DMS79 treated with DMSO at 0.1 percent for 48 hours (cell line): Measurements from ENCODE around the gene SRGN.
"Not testable (repeated sequence)": the region's sequence is repeated elsewhere in the genome, so short reads cannot be mapped to it uniquely, and the experiment has no call there.

ENCODE experiments used
- DNase-seq: peaks from one replicate; lab custom pipeline; 2025; lab: John Stamatoyannopoulos, UW

The SRGN gene, protein sequence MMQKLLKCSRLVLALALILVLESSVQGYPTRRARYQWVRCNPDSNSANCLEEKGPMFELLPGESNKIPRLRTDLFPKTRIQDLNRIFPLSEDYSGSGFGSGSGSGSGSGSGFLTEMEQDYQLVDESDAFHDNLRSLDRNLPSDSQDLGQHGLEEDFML

DNA sequence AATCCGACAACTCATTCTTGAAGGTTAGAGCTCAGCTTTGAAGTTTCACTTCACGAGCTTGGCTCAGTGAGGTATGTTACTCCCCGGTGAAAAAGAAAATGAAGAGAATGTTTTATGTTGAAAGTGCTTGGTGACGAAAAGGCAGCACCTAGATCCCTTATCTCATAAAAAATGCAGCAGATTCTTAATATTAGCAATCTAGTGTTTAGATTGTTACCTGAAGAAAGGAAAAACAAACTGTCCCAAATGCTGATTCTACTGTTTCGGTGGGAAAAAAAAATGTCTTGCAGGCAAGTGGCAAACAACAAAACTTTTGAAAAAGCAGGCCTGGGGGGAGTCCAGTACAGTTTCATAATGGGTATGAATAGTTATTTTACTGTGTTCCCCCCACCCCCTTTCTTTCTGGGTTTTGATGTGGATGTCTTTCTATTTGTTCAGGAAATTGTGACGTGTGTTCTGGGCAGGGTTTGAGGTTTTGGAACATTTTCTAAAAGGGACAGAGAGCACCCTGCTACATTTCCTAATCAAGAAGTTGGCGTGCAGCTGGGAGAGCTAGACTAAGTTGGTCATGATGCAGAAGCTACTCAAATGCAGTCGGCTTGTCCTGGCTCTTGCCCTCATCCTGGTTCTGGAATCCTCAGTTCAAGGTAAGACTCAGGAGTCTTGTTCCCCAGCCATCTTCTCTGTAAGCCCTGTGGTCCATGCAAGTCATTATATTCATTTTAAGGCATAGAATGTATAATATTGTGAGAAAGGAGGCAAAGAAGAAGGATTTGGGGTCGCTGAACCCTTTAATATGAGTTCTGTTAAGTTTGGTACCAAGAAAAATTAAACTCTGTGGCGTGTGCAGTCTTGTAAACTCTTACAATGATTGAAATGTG lies at the start of gene SRGN:
SRGN (plus strand) TSS at position 514 of the 881 bp plus-strand sequence; CDS start at position 569, 55 bp downstream.
- no peak for DNase-seq

DNA sequence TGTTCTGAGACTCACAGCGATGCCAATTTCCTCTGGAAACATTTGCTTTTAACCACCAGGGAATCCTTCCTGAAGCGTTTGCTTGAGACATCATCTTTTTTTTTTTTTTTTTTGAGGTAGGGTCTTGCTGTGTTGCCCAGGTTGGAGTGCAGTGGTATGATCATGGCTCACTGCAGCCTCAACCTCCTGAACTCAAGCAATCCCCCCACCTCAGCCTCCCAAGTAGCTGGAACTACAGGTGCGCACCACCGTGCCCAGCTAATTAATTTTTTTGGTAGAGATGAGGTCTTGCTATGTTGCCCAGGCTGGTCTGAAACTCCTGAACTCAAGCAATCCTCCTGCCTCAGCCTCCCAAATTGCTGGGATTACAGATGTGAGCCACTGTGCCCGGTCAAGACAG lies 47.0 kb upstream of the SRGN start:
- DNase-seq, result not testable (repeated sequence)

DNA sequence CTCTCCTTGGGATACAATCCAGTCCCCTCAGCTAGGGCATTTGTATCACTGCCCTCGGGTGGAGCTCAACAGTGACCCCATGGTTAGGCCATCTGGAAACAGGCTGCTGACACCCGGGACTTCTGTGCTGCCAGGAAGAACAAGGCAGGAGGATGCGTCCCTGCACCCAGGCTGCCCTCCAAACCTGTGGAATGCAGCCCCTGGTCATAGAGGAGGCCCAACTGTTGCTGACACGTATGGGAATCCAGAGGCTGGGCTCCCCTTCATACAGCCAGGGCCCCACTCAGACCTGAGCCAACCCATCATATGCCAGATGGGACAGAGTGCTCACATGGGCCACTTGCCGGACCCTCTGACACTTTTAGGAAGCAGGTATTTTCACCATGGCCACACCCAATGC lies 45.5 kb upstream of the SRGN start:
- DNase-seq, result no peak

DNA sequence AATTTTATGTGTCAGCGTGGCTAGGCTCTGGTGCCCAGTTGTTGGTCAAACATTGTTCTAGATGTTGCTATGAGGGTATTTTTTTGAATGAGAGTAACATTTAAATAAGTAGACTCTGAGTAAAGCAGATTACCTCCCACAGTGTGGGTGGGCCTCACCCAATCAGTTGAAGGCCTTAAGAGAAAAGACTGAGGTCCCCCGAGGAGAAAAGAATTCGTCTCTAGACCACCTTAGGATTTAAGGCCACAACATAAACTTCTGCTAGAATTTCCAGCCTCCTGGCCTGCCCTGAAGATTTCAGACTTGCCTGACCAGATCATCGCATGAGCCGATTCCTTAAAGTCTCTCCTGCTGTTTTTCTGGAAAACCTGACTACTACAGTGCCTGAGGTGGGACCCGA lies 45.1 kb upstream of the SRGN start:
- DNase-seq, result no peak

DNA sequence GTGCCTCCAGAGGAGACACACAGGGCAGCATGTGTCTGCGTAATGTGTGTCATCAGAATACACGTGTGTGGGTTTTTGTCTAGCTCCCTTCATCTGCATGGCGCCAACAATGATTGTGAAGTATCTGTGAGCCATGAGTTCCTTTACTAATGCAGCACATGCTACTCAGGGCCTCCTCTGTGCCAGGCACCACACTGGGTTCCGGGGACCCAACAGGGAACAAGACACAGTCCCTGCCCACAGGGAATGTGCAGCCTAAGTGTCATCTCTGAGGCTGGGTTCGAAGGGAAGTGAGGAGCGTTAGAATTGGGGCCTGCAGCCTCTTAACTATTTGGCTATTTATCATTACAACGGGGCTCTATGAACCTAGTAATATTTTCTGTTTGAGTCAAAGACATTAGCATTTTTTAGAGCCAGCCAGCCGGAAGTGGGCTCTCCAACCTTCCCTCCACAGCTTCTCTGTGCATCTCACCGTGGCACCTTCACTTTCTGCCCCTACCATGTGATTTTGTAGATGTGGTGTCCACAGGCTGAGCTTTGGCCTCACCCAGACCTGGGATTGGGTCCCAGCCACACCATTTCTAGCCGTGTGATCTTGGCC lies 43.9 kb upstream of the SRGN start:
- DNase-seq, result no peak

DNA sequence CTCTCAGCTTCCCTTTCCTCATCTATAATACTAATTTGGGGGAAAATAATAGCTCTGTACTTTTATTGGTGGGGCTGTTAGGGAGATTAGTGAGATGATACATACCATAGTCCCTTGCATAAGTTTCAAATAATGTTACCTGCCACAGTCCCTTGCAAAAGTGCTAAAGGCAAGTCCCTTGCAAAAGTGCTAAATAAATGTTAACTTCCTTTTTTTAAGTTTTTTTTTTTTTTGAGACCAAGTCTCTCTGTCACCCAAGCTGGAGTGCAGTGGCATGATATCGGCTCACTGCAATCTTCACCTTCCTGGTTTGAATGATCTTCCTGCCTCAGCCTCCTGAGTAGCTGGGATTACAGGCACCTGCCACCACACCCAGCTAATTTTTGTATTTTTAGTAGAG lies 43.4 kb upstream of the SRGN start:
- no peak for DNase-seq

DNA sequence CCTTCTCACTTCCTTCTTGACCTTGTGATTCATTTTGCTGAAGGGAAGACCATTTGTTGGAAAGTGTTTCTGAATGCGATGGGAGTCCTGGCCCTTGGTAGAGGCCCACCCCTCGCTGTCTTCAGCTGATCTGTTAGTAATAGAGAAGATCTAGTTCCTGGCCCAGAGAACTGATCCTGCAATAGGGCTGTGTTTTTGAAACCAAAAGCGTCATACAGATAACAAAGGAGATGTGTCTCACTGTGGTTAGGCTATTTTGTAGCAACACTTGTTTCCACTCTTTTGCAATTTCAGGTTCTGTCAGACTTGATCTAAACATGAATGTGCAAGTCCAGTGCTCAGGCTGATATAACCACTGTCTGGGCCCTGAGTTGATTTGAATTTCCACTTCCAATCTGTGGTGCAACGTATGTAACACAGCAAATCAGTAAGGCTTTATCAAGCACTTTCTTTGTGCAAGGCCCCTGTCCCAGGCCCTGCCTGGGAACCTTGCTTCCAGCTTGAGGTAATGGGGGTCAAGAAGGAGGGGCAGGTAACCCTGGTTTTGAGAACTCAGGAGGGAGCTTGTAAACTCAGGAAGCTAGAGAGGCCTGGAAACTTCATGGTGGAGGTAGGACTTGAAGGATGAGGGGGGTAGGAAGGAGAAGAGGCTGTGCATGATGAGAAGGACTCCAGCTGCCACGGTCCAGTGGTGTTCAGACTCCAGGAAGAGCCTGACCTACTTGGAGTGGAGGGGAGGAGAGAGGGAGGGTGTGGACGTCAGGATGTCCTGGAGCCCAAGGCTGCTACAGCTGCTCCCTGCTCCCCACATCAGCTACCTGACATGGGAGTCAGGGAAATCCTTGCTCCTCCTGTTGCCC lies 42.2 kb upstream of the SRGN start:
- peak; percentile 10 for DNase-seq

DNA sequence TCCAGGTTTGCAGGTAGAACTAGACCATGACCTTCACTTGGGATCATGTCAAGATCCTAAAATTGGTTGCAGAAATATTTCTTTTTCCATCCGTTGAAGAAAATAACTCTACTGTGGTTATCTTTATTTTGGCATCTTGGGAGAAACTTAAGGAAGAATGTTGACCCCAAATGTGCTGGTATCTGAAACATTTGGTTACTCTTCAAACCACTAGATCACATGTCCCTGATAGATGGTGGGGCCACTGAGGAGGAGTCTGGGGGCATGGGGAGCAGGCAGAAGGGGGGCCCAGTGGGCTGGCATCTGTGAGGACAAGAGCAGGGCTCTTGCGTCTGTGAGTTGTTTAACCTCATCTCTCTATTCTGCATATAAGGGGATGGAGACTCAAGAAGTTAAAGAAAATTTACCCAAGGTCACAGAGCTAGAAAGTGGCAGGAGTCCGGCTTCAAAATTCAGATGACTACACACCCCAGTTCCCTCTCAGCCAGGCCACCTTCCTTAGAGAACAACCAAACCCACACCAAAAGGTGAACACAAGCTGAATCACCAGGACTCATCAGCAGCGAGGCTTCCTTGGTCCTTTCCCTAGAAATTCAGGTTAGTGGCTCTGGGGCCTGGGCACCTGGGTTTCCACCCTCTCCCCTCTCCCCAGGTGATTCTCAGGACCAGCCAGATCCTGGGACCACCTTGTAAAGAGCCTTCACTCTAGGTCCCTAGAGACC lies 40.6 kb upstream of the SRGN start:
- no peak for DNase-seq

DNA sequence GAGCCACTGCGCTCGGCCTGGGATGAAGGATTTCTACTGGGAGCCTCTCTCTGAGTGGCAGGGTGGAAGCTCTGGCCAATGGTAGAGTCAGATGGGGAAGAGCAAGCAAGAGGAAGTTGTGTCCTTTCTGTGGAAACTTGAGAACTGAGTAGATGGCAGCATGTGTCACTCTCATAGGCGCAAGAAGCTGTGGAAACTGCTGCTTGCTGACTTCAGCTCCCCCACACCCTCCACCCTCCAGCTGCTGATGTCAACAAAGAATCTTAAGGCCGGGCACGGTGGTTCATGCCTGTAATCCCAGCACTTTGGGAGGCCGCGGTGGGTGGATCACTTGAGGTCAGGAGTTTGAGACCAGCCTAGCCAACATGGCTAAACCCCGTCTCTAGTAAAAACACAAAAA lies 39.8 kb upstream of the SRGN start:
- no peak for DNase-seq

DNA sequence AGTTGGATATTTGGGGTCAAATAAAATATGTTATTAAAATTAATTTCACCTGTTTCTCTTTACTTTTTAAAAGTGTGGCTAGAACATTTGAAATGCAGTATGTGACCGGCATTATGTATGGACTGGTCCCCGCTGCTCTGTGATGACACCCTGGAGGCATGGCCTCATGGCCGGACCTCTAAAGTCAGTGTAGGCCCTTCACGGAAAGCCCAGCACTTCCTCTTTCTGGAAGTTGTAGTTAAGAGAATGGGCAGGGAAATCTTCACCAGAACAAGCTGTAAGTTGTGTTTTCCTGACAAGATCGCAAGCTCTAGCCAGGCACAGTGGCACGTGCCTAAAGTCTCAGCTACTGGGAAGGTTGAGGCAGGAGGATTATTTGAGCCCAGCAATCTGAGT lies 38.3 kb upstream of the SRGN start:
- DNase-seq, result no peak

DNA sequence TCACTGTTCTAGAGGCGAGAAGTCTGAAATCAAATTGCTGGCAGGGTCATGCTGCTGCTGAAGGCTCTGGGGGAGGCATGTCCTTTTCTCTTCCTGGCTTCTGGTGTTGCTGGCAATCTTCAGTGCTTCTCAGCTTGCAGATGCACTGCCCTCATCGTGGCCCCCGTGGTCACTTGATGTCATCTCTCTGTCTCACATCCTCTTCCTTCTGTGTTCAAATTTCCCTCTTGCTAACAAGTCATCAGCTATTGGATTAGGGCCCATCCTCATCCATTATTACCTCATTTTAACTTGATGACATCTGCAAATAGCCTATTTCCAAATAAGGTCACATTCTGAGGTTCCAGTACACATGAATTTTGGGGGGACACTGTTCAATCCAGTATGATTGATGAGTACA lies 36.6 kb upstream of the SRGN start:
- no peak for DNase-seq

DNA sequence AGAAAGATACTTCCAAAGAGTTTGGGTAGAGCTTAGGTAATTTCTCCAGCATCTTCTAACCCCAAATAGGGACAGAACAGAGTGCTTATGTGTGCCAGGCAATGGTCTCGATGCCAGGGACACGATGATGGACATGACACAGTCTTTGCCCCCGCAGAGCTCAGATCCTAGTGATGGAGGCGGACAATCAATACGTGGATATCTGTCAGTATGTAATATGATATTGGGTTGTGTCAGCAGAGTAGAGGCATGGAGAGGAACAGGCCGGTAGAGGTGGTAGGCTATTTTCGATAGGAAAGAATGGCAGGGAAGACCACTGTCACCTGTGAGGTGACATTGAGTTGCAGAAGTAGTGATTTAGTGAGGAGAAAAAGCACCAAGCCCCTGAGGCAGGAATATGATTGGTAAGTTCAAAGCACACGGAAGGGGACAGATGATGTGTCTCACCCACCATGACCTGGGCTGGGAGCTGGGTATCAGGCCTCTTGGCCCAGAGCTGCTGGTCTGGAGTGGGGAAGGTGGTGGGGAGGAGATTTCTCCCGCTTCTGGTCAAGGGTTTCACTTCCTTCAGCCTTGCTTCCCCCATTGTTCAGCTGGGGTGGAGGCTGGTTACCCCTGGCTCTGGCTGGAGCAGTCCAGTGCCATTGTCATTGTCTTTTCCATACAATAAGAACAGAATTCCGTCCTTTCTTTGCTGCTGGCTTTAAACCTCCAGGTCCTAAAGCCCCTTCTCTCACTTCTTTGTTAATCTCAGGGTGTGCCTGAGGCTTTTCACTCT lies 36.0 kb upstream of the SRGN start:
- DNase-seq, result no peak

DNA sequence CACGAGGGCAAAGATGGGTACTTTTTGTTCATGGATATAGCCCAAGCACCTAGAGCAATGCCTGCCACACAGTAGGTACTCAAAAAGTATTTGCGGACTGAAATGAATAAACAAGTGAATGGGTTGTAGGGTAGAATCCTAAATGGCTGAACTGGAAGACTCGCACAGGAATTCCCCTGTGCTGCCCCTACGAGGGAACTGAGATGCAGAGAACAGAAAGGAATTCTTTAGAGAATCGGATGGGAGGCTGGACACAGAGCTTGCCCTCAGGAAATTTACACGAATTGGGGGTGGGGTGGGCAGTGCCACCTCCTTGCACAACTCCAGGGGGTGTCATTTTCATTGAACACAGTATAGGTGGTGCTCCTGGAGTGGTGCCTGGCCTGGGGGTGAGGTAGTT lies 35.2 kb upstream of the SRGN start:
- DNase-seq, result no peak

DNA sequence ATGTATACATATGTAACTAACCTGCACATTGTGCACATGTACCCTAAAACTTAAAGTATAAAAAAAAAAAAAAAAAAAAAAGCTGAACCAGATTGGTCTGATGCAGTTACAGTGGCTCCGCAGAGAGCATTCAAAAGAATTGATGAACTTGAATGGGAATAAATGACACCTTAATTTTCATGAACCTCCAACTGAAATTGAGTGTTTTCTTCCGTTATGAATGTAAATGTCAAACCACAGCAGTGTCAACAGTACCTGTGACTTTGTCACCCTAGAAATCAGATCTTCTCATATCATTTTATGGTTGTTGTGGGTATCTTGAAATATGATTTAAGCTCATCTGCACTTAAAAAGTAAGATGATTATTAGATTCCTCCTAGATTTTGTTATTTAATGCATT lies 32.7 kb upstream of the SRGN start:
- no peak for DNase-seq

DNA sequence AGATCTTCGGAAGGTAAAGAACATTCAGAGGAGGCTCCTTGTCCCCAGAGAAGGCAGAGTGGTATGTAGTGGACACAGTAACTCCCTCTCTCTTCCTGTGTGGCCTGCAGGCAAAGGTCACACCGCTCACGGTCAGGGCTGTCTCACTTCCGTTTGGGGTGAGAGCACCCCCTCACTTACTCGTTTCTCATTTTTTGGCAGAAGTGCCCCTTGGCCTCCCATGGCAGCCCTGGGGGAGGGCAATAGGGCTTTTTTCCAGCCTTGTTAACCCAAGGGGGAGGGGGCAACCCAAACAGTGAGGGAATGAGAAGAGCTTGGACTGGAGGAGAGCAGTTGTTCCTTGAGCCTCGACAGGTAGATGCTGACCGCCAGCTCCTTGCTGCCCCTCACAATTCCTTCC lies 31.8 kb upstream of the SRGN start:
- DNase-seq, result no peak

DNA sequence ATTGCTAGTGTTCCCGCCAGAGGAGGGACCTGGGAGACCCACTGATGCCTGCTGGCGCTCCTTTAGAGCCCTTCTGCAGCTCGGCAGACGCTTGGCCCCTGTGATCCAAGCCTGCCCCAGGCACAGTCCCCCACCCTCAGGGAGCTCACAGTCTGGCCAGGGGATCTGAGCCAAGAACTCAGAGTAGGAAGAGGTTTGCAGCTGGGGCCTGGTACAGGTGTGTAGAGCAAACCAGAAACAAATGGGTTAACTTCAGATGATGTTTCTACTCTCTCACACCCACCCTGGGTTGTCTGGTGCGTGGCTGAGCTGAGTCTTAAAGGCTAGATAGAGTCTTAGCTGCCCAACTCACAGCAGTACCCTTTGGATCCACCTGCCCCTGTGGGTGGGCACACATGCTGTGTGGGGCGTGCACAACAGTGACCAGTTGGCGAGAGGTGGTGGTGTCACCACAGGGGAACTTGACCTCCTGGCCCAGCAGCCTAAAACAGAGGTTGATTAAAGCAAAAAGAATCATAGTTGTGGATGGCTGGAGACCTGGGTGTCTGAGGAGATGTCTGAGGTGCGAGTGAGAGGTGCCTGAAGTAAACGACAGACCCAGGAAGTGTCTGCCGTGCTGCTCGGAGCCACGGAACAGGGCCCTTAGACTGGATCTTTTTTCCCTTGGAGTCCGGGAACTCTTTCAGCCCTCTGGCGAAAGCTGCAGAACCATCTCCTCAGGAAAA lies 31.2 kb upstream of the SRGN start:
- DNase-seq, result no peak

DNA sequence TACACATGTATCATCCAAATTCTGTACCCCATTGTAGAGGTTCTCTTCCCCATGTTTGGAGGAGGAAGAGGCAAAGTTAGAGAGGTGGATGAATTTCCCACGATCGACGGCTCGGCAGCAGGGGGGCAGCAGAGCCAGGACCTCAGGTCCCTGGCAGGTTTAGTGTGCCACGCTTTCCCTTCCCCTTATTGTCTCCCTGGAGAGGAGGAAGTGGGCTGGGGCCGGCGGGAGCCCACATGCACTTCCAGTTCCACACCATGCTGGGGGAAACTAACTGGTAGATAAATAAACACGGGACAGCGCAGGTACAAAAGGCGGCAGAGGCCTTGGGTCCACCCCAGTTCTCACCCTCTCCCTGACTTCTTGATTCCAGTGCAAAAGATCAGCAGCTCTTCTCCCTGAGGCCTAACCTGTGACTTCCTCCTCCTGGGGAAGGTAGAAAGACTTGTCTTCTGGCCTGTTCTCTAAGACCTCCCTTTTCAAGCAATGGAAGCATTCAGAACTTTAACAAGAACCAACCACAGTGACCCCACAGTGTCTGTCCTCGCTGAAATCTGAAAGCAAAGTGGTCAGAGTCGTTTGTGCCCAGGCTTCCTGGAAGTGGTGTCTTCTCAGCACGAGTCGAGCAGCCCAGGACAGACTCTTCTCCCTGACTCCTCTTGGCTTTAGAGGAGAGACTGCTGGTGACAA lies 30.5 kb upstream of the SRGN start:
- no peak for DNase-seq

DNA sequence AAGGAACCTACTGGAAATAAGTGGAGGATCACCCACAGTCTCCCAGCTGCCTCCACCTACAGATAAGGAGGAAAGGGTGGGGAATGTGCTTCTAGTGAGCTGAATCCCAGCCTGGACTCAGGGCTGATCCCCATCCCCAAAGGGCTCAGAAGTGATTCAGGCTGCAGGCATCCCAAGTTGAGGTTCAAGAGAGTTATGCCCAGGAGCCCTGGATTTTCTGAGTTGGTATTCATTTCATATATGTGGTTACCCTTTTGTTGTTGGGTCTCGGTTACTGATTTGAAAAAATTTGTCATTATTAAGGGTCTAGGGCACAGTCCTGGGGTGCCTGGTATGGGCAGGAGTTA lies 30.0 kb upstream of the SRGN start:
- no peak for DNase-seq

DNA sequence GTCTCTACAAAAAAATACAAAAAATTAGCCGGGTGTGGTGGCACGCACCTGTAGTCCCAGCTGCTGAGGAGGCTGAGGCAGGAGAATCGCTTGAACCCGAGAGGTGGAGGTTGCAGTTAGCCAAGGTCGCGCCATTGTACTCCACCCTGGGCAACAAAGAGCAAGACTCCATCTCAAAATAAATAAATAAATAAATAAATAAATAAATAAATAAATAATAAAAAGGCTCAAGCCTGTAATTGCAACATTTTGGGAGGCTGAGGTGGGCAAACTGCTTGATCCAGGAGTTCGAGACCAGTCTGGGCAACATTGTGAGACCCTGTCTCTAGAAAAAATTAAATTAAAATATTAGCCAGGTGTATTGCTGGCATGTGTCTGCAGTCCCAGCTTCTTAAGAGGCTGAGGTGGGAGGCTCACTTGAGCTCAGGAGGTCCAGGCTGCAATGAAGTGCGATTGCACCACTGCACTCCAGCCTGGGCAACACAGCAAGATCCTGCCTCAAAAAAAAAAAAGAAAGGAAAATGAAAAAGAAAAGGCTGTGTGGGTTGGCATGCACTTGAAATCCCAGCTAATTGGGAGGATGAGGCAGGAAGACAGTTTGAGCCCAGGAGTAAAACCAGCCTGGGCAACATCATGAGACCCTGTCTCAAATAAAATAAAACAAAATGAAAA lies 27.6 kb upstream of the SRGN start:
- no peak for DNase-seq
